Kidney epithelial cell (primary cell): Measurements from ENCODE around the gene DNAH1. TPM values are rescaled to one million over a fixed set of nuclear protein-coding genes. Genes with fewer than 3 reads are reported as not detected.

Experiments
- DNase-seq: peaks from one replicate; pipeline ENCODE4 v3.0.0-alpha.2; 2010; ENCODE audit warnings: low read depth
- H3K27me3 ChIP-seq: 2 replicates; pipeline ENCODE4 v1.6.0; 2011; ENCODE audit warnings: low read length; ENCODE audit not compliant: control insufficient read depth, insufficient read depth
- H3K36me3 ChIP-seq: 2 replicates; pipeline ENCODE4 v1.5.1; 2011; ENCODE audit warnings: low read length; ENCODE audit not compliant: control insufficient read depth, insufficient read depth
- H3K4me3 ChIP-seq: 2 replicates; pipeline ENCODE4 v1.5.1; 2011; ENCODE audit warnings: low read depth, mild to moderate bottlenecking, control low read depth, low read length
- total RNA-seq: library from RNA; depleted of rRNA; stranded (reverse); fragments of >200 nt; gene quantifications from 2 replicates; pipeline ENCODE4 v1.2.3, GENCODE V29; 2015
- TF ChIP-seq, protein P1 (sequence below): IDR thresholded peaks from 2 replicates; pipeline ENCODE4 v1.5.1; 2011; ENCODE audit warnings: mild to moderate bottlenecking, moderate library complexity, low read length, control low read depth, inconsistent platforms; ENCODE audit not compliant: insufficient read depth, poor library complexity, severe bottlenecking

The DNAH1 gene
- total RNA-seq, 1 donor from 2014 or later = 0.96 TPM

- TF ChIP-seq, protein P1, sequence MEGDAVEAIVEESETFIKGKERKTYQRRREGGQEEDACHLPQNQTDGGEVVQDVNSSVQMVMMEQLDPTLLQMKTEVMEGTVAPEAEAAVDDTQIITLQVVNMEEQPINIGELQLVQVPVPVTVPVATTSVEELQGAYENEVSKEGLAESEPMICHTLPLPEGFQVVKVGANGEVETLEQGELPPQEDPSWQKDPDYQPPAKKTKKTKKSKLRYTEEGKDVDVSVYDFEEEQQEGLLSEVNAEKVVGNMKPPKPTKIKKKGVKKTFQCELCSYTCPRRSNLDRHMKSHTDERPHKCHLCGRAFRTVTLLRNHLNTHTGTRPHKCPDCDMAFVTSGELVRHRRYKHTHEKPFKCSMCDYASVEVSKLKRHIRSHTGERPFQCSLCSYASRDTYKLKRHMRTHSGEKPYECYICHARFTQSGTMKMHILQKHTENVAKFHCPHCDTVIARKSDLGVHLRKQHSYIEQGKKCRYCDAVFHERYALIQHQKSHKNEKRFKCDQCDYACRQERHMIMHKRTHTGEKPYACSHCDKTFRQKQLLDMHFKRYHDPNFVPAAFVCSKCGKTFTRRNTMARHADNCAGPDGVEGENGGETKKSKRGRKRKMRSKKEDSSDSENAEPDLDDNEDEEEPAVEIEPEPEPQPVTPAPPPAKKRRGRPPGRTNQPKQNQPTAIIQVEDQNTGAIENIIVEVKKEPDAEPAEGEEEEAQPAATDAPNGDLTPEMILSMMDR = no peak
- H3K4me3 ChIP-seq = no peak overlapping the region
- DNase-seq = no peak
- no peaks in the 10 kb centered on the region for H3K36me3 ChIP-seq
- peaks cover 5% of the 10 kb centered on the region for H3K27me3 ChIP-seq
These were observed 118.5 kb downstream of the DNAH1 start for GRCh38 chr3:52434491-52435115.

GRCh38 chr3:52435246-52436101, 119.4 kb downstream of the DNAH1 start:
- TF ChIP-seq, protein P1 = no peak
- H3K27me3 ChIP-seq = peaks cover 5% of the 10 kb centered on the region
- H3K36me3 ChIP-seq = no peaks in the 10 kb centered on the region
- no peak for DNase-seq
- no peak overlapping the region for H3K4me3 ChIP-seq

DNA sequence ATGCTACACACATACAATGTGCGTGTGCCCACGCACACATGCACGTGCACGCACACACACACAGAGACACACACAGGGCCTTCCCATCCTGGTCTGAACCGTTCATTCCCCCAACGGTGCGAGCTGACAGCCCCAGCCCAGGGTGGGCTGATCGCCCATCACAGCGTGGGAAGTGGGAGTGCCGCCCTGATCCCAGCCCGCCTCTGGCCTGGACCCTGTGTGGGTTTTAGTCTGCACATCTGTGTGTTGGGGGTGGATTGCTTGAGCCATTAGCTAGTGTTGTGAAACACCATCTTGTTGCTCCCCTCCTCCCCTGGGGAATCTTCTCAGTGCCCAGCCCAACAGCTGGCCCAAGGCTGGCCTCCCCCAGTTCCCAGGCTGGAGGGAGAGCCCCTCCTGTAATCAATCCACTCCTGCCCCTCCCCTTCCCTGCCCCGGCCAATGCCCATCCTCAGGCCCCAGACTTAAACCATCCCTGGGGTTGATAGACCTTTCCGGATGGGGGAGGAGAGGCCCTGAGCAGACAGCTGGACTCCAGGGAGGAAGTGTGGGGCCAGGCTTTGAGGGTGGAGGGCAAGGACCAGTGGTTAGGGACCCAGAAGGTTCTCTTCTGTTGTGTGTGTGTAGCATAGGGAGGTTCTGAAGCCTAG, 120.5 kb downstream of the DNAH1 start:
- TF ChIP-seq, protein P1 = no peak
- H3K4me3 ChIP-seq = no peak overlapping the region
- H3K36me3 ChIP-seq = no peaks in the 10 kb centered on the region
- peaks cover 2% of the 10 kb centered on the region for H3K27me3 ChIP-seq
- no peak for DNase-seq

GRCh38 chr3:52437326-52438103, 121.4 kb downstream of the DNAH1 start:
- TF ChIP-seq, protein P1 = no peak
- no peak for DNase-seq
- Histone ChIP-seq H3K4me3 (no peak overlapping the region), H3K36me3 (no peaks in the 10 kb centered on the region), H3K27me3 (peaks cover 2% of the 10 kb centered on the region)

DNA sequence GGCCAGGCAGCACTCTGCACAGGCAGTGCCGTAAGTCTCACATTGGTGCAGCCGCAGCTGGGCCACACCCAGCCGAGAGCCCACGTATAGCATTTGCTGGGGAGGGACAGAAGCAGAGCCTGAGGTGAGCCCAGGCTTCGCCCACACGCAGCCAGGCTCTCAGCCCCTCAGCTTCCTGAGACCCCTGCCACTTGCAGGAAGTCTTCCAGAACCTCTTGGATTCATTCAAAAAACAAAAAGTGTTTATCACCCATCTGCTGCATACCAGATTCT, 121.9 kb downstream of the DNAH1 start:
- TF ChIP-seq, protein P1 = no peak
- Histone ChIP-seq H3K36me3 (no peaks in the 10 kb centered on the region), H3K4me3 (no peak overlapping the region), H3K27me3 (peaks cover 2% of the 10 kb centered on the region)
- DNase-seq = no peak
